Testis (tissue), 2 donors: Measurements from ENCODE around the gene GSTT4.

Experiments used
- POLR2A ChIP-seq: fragments of 450-650 bp; IDR thresholded peaks from one replicate; pipeline ENCODE4 v1.6.1; 2017; ENCODE audit warnings: antibody characterized with exemption, mild to moderate bottlenecking, moderate library complexity
- TF ChIP-seq, protein P1 (sequence below), 3 experiments: fragments of 450-650 bp in 2 of 3; fragments of 200-600 bp in 1 of 3; sonication (generic) in 1 of 3; IDR thresholded peaks; one replicate each; pipeline ENCODE4 v1.5.1; 2016 to 2019; ENCODE audit warnings: antibody characterized with exemption in 3 of 3, mild to moderate bottlenecking in 2 of 3, moderate library complexity in 1 of 3

DNA sequence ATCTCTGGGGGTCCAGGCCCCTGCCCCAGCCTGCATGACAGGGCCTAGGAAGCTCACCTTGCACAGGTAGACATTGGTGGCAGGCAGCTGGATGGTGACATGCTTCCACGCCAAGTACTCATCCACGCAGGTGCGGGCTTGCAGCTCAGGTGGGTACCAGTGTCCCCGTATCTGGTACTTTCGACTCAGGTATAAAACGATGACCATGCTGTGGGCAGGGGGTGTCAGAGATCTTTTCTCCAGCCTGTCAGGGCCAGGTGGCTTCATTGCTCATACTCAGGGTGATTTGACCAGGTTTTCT is 1.6 kb upstream of the GSTT4 start:
- no peak for TF ChIP-seq POLR2A
- TF ChIP-seq, protein P1, sequence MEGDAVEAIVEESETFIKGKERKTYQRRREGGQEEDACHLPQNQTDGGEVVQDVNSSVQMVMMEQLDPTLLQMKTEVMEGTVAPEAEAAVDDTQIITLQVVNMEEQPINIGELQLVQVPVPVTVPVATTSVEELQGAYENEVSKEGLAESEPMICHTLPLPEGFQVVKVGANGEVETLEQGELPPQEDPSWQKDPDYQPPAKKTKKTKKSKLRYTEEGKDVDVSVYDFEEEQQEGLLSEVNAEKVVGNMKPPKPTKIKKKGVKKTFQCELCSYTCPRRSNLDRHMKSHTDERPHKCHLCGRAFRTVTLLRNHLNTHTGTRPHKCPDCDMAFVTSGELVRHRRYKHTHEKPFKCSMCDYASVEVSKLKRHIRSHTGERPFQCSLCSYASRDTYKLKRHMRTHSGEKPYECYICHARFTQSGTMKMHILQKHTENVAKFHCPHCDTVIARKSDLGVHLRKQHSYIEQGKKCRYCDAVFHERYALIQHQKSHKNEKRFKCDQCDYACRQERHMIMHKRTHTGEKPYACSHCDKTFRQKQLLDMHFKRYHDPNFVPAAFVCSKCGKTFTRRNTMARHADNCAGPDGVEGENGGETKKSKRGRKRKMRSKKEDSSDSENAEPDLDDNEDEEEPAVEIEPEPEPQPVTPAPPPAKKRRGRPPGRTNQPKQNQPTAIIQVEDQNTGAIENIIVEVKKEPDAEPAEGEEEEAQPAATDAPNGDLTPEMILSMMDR (IDR thresholded peaks at IDR 0.05), result no peak
